ENCODE data around the gene ZBTB38.

Gene ZBTB38

GRCh38 chr3:141368062-141368924, at the start of gene ZBTB38:
Gene ZBTB38 (plus strand): TSS chr3:141368504. CDS start chr3:141442389, 73,885 bp downstream.
- intact Hi-C loops (cut with DNase I; ENCODE audit: low total_unique reads): no loop called here
- H3K4me3 ChIP-seq: peak within 1 kb of the TSS; percentile 44 to 55
- H3K27ac ChIP-seq: peak within 1 kb of the TSS; percentile 85 to 96
- peak; percentile 88 to 98 for DNase-seq
- H3K4me1 ChIP-seq: peaks cover 4 to 71% (median 54%) of the 10 kb centered on the region in 4 donors
- no peaks in the 10 kb centered on the region for H3K36me3 ChIP-seq
- H3K9me3 ChIP-seq: no peaks in the 10 kb centered on the region
- H3K27me3 ChIP-seq: no peaks in the 10 kb centered on the region
- TF ChIP-seq CTCF (IDR thresholded peaks at IDR 0.05): no peak

- no peaks in the 10 kb centered on the region for H3K9me3 ChIP-seq
- H3K4me3 ChIP-seq: no peak overlapping the region
- no peak overlapping the region for H3K27ac ChIP-seq
- no peaks in the 10 kb centered on the region for H3K27me3 ChIP-seq
- intact Hi-C loops (cut with DNase I; ENCODE audit: low total_unique reads): no loop called here
- no peaks in the 10 kb centered on the region for H3K36me3 ChIP-seq
- no peaks in the 10 kb centered on the region for H3K4me1 ChIP-seq
- DNase-seq: no peak
- no peak for TF ChIP-seq CTCF (IDR thresholded peaks at IDR 0.05)
Measured at GRCh38 chr3:141320399-141321108, 47.8 kb upstream of the ZBTB38 start.

- Histone ChIP-seq H3K27me3 (no peaks in the 10 kb centered on the region), H3K4me1 (no peaks in the 10 kb centered on the region), H3K4me3 (no peak overlapping the region), H3K36me3 (no peaks in the 10 kb centered on the region), H3K9me3 (no peaks in the 10 kb centered on the region), H3K27ac (no peak overlapping the region)
- no peak for TF ChIP-seq CTCF (IDR thresholded peaks at IDR 0.05)
- no peak for DNase-seq
- intact Hi-C loops (cut with DNase I; ENCODE audit: low total_unique reads): no loop called here
Measured at GRCh38 chr3:141321109-141321497, 47.2 kb upstream of the ZBTB38 start.

GRCh38 chr3:141323936-141324704, 44.2 kb upstream of the ZBTB38 start:
- Histone ChIP-seq H3K27me3 (no peaks in the 10 kb centered on the region), H3K4me3 (no peak overlapping the region), H3K9me3 (no peaks in the 10 kb centered on the region), H3K4me1 (no peaks in the 10 kb centered on the region), H3K36me3 (no peaks in the 10 kb centered on the region), H3K27ac (no peak overlapping the region)
- no peak for TF ChIP-seq CTCF (IDR thresholded peaks at IDR 0.05)
- no peak for DNase-seq
- intact Hi-C loops (cut with DNase I; ENCODE audit: low total_unique reads): no loop called here

- Histone ChIP-seq H3K27me3 (no peaks in the 10 kb centered on the region), H3K36me3 (no peaks in the 10 kb centered on the region), H3K4me1 (no peaks in the 10 kb centered on the region), H3K9me3 (no peaks in the 10 kb centered on the region), H3K4me3 (no peak overlapping the region), H3K27ac (no peak overlapping the region)
- DNase-seq: no peak
- intact Hi-C loops (cut with DNase I; ENCODE audit: low total_unique reads): no loop called here
- TF ChIP-seq CTCF (IDR thresholded peaks at IDR 0.05): no peak
Measured at GRCh38 chr3:141326123-141326522, 42.2 kb upstream of the ZBTB38 start.
